ENCODE measurements around the gene LRRC2. TPM values are rescaled to one million over a fixed set of nuclear protein-coding genes. Genes with fewer than 3 reads are reported as not detected.
"Not testable (repeated sequence)": the region's sequence is repeated elsewhere in the genome, so short reads cannot be mapped to it uniquely, and the experiment has no call there.

The LRRC2 gene
- total RNA-seq, 1 donor from 2014 or later: 0.87 TPM

- H3K4me1 Mint-ChIP-seq: peaks cover 21% of the 10 kb centered on the region
- TF ChIP-seq CTCF (IDR thresholded peaks at IDR 0.05; ENCODE audit: unreplicated experiment): no peak
- no peaks in the 10 kb centered on the region for H3K9me3 Mint-ChIP-seq
- DNase-seq (ENCODE audit: low spot score in 2 of 2, unreplicated experiment in 2 of 2): no peak
- no peak overlapping the region for H3K4me3 Mint-ChIP-seq
- peaks cover 1% of the 10 kb centered on the region for H3K27me3 Mint-ChIP-seq (ENCODE audit: low read depth)
- no peak overlapping the region for H3K27ac Mint-ChIP-seq
- no peaks in the 10 kb centered on the region for H3K36me3 Mint-ChIP-seq
Measured at GRCh38 chr3:46498916-46499519, 67.1 kb downstream of the LRRC2 start.

- no peak within 1 kb of the TSS for H3K27ac Mint-ChIP-seq
- H3K4me3 Mint-ChIP-seq: no peak within 1 kb of the TSS
- H3K9me3 Mint-ChIP-seq: no peaks in the 10 kb centered on the region
- peaks cover 1% of the 10 kb centered on the region for H3K27me3 Mint-ChIP-seq (ENCODE audit: low read depth)
- no peak for TF ChIP-seq CTCF (IDR thresholded peaks at IDR 0.05; ENCODE audit: unreplicated experiment)
- peaks cover 21% of the 10 kb centered on the region for H3K4me1 Mint-ChIP-seq
- no peaks in the 10 kb centered on the region for H3K36me3 Mint-ChIP-seq
- no peak for DNase-seq (ENCODE audit: low spot score in 2 of 2, unreplicated experiment in 2 of 2)
Measured at GRCh38 chr3:46497556-46498265, 68.4 kb downstream of the LRRC2 start, which contains the start of gene RTP3. Gene RTP3 (plus strand): TSS chr3:46497976. CDS start chr3:46498063, 87 bp downstream.

GRCh38 chr3:46496746-46497555 lies 69.2 kb downstream of the LRRC2 start:
- H3K36me3 Mint-ChIP-seq: no peaks in the 10 kb centered on the region
- H3K27ac Mint-ChIP-seq: no peak overlapping the region
- no peak for TF ChIP-seq CTCF (IDR thresholded peaks at IDR 0.05; ENCODE audit: unreplicated experiment)
- H3K4me1 Mint-ChIP-seq: peaks cover 21% of the 10 kb centered on the region
- peaks cover 1% of the 10 kb centered on the region for H3K27me3 Mint-ChIP-seq (ENCODE audit: low read depth)
- no peak for DNase-seq (ENCODE audit: low spot score in 2 of 2, unreplicated experiment in 2 of 2)
- H3K9me3 Mint-ChIP-seq: no peaks in the 10 kb centered on the region
- H3K4me3 Mint-ChIP-seq: no peak overlapping the region

GRCh38 chr3:46495901-46496456 lies 70.1 kb downstream of the LRRC2 start:
- Mint-ChIP-seq H3K27me3 (ENCODE audit: low read depth) (peaks cover 1% of the 10 kb centered on the region), H3K27ac (no peak overlapping the region), H3K4me3 (no peak overlapping the region), H3K4me1 (peaks cover 18% of the 10 kb centered on the region), H3K9me3 (no peaks in the 10 kb centered on the region), H3K36me3 (no peaks in the 10 kb centered on the region)
- DNase-seq (ENCODE audit: low spot score in 2 of 2, unreplicated experiment in 2 of 2): no peak
- no peak for TF ChIP-seq CTCF (IDR thresholded peaks at IDR 0.05; ENCODE audit: unreplicated experiment)

GRCh38 chr3:46494491-46494890 lies 71.6 kb downstream of the LRRC2 start:
- H3K4me1 Mint-ChIP-seq; H3K4me3 Mint-ChIP-seq; H3K27me3 Mint-ChIP-seq (ENCODE audit: low read depth); H3K36me3 Mint-ChIP-seq; H3K9me3 Mint-ChIP-seq; H3K27ac Mint-ChIP-seq; DNase-seq (ENCODE audit: low spot score in 2 of 2, unreplicated experiment in 2 of 2): not testable (repeated sequence)
